Osteocyte (in vitro differentiated cells): ENCODE data around the gene KRT74. TPM values are rescaled to one million over a fixed set of nuclear protein-coding genes. Genes with fewer than 3 reads are reported as not detected.
A peak's percentile ranks its signal among the peaks of the same experiment; 100 is the strongest.

Source experiments
- DNase-seq: peaks from one replicate; pipeline ENCODE4 v3.0.0; 2021; ENCODE audit warnings: mixed read lengths; ENCODE audit not compliant: unreplicated experiment; ENCODE audit errors: extremely low spot score
- H3K27ac Mint-ChIP-seq: one replicate; pipeline ENCODE4 v1.8.0; 2021; ENCODE audit warnings: mild to moderate bottlenecking, mixed read lengths; ENCODE audit not compliant: unreplicated experiment
- H3K27me3 Mint-ChIP-seq: one replicate; pipeline ENCODE4 v1.8.0; 2021; ENCODE audit warnings: mixed read lengths; ENCODE audit not compliant: unreplicated experiment
- H3K36me3 Mint-ChIP-seq: one replicate; pipeline ENCODE4 v1.8.0; 2021; ENCODE audit warnings: mixed read lengths; ENCODE audit not compliant: unreplicated experiment
- H3K4me1 Mint-ChIP-seq: one replicate; pipeline ENCODE4 v1.8.0; 2021; ENCODE audit warnings: mixed read lengths; ENCODE audit not compliant: unreplicated experiment
- H3K4me3 Mint-ChIP-seq: one replicate; pipeline ENCODE4 v1.8.0; 2021; ENCODE audit warnings: mild to moderate bottlenecking, moderate library complexity, mixed read lengths; ENCODE audit not compliant: unreplicated experiment
- H3K9me3 Mint-ChIP-seq: one replicate; pipeline ENCODE4 v1.8.0; 2021; ENCODE audit warnings: mixed read lengths; ENCODE audit not compliant: unreplicated experiment
- long read RNA-seq: library from polyadenylated mRNA; unstranded; transcript quantifications from one replicate; pipeline ENCODE4 v2.0.0, GENCODE V29; 2021
- total RNA-seq: library from RNA; stranded (reverse); gene quantifications from 2 replicates; pipeline ENCODE4 v1.2.1, GENCODE V29; 2021
- TF ChIP-seq, protein P1 (sequence below): fragments of 200-600 bp; sonication (generic); IDR thresholded peaks from 2 replicates; pipeline ENCODE4 v1.5.0; 2021; ENCODE audit warnings: antibody characterized with exemption, mild to moderate bottlenecking, moderate library complexity

The KRT74 gene
- not detected in 2 replicates for total RNA-seq
- long read RNA-seq: 0 reads

DNA sequence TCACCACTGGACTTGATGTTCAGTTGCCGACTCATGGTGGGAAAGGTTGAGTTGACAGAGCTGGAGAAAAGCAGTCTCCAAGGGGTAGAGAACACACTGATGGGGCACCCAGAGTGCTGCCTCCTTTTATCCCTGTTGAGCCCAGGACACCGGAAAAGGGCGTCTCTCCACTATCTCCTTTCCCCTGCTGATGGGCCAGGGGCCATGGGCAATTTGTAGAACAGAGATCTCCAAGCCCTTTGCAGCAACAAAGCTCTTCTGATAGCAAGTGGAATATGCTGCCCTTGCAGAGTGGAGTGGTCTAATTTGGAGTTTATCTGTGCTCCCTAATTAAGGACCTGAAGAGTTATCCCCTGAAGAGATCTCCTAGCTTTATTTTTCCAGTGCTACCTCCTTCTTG lies at the start of gene KRT74:
KRT74 (minus strand) TSS at position 101 of the 400 bp plus-strand sequence; CDS start at position 35, 66 bp downstream.
- no peak for DNase-seq
- H3K4me3 Mint-ChIP-seq: no peak within 1 kb of the TSS
- H3K36me3 Mint-ChIP-seq: no peaks in the 10 kb centered on the region
- H3K4me1 Mint-ChIP-seq: no peaks in the 10 kb centered on the region
- peaks cover 42% of the 10 kb centered on the region for H3K27me3 Mint-ChIP-seq
- no peaks in the 10 kb centered on the region for H3K9me3 Mint-ChIP-seq
- no peak within 1 kb of the TSS for H3K27ac Mint-ChIP-seq
- TF ChIP-seq, protein P1, sequence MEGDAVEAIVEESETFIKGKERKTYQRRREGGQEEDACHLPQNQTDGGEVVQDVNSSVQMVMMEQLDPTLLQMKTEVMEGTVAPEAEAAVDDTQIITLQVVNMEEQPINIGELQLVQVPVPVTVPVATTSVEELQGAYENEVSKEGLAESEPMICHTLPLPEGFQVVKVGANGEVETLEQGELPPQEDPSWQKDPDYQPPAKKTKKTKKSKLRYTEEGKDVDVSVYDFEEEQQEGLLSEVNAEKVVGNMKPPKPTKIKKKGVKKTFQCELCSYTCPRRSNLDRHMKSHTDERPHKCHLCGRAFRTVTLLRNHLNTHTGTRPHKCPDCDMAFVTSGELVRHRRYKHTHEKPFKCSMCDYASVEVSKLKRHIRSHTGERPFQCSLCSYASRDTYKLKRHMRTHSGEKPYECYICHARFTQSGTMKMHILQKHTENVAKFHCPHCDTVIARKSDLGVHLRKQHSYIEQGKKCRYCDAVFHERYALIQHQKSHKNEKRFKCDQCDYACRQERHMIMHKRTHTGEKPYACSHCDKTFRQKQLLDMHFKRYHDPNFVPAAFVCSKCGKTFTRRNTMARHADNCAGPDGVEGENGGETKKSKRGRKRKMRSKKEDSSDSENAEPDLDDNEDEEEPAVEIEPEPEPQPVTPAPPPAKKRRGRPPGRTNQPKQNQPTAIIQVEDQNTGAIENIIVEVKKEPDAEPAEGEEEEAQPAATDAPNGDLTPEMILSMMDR: no peak

DNA sequence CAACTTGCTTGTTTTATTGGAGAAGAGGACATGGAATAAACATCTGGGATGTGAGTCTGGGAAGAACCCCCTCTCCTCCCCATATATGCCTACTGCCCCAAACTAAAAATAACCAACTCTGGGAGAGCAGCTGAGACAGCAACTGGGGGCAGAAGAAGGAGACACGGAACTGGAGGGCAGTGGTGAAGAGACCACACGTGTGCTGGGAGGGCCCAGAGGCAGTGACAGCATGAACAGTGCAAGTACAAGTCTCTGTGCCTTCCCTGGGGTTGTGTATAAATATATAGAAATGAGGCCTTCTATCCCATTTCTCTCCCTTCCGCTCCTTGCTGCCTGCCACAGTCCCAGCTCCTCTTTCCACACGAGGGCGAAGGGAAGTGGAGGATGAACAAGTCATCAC lies 48.7 kb upstream of the KRT74 start:
- Mint-ChIP-seq H3K4me3 (no peak overlapping the region), H3K27ac (no peak overlapping the region), H3K27me3 (peaks cover 70% of the 10 kb centered on the region), H3K36me3 (no peaks in the 10 kb centered on the region), H3K9me3 (no peaks in the 10 kb centered on the region), H3K4me1 (no peaks in the 10 kb centered on the region)
- TF ChIP-seq, protein P1: no peak
- no peak for DNase-seq

DNA sequence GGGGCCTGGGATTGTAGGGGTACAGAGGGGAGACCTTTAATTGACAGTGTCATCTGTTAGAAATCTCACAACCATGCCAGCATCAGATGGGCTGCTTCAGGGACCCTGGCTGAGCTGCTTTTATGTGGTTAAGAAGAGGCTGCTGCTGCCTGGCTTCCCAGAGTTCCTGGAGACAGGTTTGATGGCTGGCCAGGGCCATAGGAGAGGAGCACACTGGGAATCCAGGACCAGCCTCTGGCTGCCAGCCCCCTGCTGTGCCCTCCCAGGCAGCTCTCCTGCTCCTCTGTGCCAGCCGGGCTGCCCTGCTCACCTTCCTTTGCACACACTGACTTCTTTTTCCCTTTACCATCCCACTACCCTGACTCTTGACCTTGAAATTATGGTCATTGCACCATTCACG lies 45.2 kb upstream of the KRT74 start:
- peak; percentile 69 for DNase-seq
- H3K4me3 Mint-ChIP-seq: no peak overlapping the region
- H3K4me1 Mint-ChIP-seq: no peaks in the 10 kb centered on the region
- H3K36me3 Mint-ChIP-seq: no peaks in the 10 kb centered on the region
- H3K9me3 Mint-ChIP-seq: no peaks in the 10 kb centered on the region
- TF ChIP-seq, protein P1: no peak
- no peak overlapping the region for H3K27ac Mint-ChIP-seq
- peaks cover 57% of the 10 kb centered on the region for H3K27me3 Mint-ChIP-seq

DNA sequence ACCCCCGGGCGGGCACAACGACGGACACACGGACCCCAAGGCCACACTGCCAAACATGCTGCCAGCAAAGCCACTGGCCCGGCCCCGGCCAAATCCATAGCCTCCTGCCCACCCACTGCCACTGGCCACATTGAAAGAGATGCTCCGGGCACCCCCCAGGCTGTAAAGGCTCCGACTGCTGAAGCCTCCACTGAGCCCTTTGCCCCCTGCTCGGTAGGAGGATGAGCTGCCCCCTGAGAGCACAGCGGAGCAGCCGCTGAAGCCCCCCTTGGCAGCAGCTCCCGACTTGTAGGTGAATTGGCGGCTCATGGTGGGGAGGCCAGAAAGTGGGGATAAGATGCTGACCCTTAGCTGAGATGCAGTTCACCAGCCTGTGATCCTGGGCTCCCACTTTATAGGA lies 44.6 kb upstream of the KRT74 start, which contains the start of gene KRT73:
KRT73 (minus strand) TSS at position 344 of the 400 bp plus-strand sequence; CDS start at position 309, 35 bp downstream.
- H3K27ac Mint-ChIP-seq: no peak within 1 kb of the TSS
- H3K9me3 Mint-ChIP-seq: no peaks in the 10 kb centered on the region
- peaks cover 56% of the 10 kb centered on the region for H3K27me3 Mint-ChIP-seq

DNA sequence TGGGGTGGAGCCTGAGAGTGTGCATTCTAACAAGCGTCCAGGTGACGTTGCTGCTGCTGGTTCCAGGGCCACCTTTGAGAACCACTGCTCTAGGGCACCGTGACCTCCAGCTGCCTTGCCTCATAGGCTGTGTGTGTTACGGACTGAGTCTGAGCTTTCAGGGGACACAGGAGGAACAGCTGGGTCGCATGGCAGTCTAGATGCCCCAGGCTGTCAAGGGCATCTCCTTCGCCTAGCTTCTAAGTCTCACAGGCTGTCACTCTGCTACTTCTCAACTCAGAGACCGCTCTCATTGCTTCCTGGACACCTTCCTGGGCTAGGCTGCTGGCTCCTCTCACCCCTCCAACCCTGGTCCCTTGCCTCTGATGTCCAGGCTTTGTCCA lies 43.8 kb upstream of the KRT74 start:
- Mint-ChIP-seq H3K4me1 (no peaks in the 10 kb centered on the region), H3K27ac (no peak overlapping the region), H3K9me3 (no peaks in the 10 kb centered on the region), H3K4me3 (no peak overlapping the region), H3K36me3 (no peaks in the 10 kb centered on the region), H3K27me3 (peaks cover 53% of the 10 kb centered on the region)
- TF ChIP-seq, protein P1: no peak
- peak; percentile 65 for DNase-seq

More for the DNA sequence above, 44.6 kb upstream of the KRT74 start, which contains the start of gene KRT73:
- DNase-seq: peak; percentile 82
- H3K4me3 Mint-ChIP-seq: no peak within 1 kb of the TSS
- TF ChIP-seq, protein P1: no peak
- no peaks in the 10 kb centered on the region for H3K36me3 Mint-ChIP-seq
- H3K4me1 Mint-ChIP-seq: no peaks in the 10 kb centered on the region
